ENCODE results near the gene NFYC.
A peak's percentile ranks its signal among the peaks of the same experiment; 100 is the strongest.

NFYC gene

DNA sequence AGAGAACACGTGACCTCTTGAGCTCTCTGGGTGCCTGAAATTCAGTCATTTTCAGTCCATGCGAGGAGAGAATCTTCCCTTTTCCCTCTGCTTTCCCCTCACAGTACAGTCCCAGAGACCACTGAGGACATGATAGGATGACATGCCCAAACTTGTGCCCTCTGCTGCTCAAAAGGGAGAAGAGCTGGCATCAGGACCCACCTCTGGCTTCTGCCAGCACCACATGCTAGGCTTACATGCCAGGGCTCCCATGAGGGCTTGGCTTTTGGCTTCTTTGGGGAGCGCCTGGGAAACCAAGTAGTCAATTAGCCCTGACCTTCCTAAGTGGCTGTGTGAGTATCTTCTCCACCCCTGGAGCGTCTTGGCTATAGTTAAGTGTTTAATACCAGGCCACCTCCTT lies 78.3 kb downstream of the NFYC start:
- Histone ChIP-seq H4K20me1 (ENCODE audit: insufficient read depth, low read length, poor library complexity, severe bottlenecking) (no peaks in the 10 kb centered on the region), H3K4me2 (ENCODE audit: low read depth, low read length, poor library complexity, severe bottlenecking) (no peak overlapping the region), H3K4me3 (ENCODE audit: low read length, poor library complexity, severe bottlenecking) (no peak overlapping the region), H2AFZ (ENCODE audit: low read length) (no peak overlapping the region), H3K9ac (ENCODE audit: low read depth, low read length, poor library complexity, severe bottlenecking) (peak overlapping the region; percentile 6), H3K9me2 (replicated peaks; ENCODE audit: low read depth, low read length) (no peaks in the 10 kb centered on the region), H3K9me3 (ENCODE audit: insufficient read depth, low read depth, low read length) (no peaks in the 10 kb centered on the region), H3K36me3 (ENCODE audit: insufficient read depth, low read length) (peaks cover 78% of the 10 kb centered on the region; the same call in 1 of the 2 replicates), H3K79me2 (ENCODE audit: insufficient read depth, low read length) (no peaks in the 10 kb centered on the region), H3K4me1 (ENCODE audit: insufficient read depth, low read length, poor library complexity, severe bottlenecking) (peaks cover 9% of the 10 kb centered on the region), H3F3A (ENCODE audit: low read depth) (no peaks in the 10 kb centered on the region), H3K27me3 (ENCODE audit: insufficient read depth, low read length, poor library complexity, severe bottlenecking) (no peaks in the 10 kb centered on the region)
- TF ChIP-seq, protein P1, sequence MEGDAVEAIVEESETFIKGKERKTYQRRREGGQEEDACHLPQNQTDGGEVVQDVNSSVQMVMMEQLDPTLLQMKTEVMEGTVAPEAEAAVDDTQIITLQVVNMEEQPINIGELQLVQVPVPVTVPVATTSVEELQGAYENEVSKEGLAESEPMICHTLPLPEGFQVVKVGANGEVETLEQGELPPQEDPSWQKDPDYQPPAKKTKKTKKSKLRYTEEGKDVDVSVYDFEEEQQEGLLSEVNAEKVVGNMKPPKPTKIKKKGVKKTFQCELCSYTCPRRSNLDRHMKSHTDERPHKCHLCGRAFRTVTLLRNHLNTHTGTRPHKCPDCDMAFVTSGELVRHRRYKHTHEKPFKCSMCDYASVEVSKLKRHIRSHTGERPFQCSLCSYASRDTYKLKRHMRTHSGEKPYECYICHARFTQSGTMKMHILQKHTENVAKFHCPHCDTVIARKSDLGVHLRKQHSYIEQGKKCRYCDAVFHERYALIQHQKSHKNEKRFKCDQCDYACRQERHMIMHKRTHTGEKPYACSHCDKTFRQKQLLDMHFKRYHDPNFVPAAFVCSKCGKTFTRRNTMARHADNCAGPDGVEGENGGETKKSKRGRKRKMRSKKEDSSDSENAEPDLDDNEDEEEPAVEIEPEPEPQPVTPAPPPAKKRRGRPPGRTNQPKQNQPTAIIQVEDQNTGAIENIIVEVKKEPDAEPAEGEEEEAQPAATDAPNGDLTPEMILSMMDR (conservative IDR thresholded peaks at IDR 0.05; ENCODE audit: low read length), result peak; percentile 56
- TF ChIP-seq EZH2phosphoT487 (IDR thresholded peaks at IDR 0.05; ENCODE audit: borderline replicate concordance), result no peak

DNA sequence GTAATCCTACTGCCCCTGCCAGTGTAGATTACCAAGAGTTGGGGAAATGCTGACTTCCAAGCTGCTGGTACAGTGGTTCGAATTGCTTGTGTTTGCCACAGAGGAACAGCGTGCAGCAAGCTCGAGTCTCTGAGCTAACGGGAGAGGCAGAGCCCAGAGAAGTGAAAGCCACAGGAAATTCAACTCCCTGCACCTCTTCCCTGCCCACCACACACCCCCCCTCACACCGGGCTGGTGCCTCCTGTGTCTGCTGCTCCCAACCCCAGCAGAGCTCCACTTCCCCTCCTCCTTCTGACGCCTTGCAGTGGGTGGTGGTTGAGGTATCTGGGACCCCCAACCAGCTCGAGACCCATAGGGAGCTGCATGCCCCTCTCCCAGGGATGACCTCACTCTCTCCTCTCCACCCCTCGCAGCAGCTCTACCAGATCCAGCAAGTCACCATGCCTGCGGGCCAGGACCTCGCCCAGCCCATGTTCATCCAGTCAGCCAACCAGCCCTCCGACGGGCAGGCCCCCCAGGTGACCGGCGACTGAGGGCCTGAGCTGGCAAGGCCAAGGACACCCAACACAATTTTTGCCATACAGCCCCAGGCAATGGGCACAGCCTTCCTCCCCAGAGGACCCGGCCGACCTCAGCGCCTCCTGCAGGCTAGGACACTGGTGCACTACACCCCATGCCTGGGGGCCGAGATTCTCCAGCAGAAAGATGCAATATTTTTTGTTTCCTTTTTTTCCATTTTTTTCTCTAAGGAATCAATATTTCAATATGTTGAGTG lies 79.0 kb downstream of the NFYC start:
- Histone ChIP-seq H3K4me2 (ENCODE audit: low read depth, low read length, poor library complexity, severe bottlenecking) (no peak overlapping the region), H3F3A (ENCODE audit: low read depth) (no peaks in the 10 kb centered on the region), H3K36me3 (ENCODE audit: insufficient read depth, low read length) (peaks cover 71% of the 10 kb centered on the region; the same call in 1 of the 2 replicates), H3K4me3 (ENCODE audit: low read length, poor library complexity, severe bottlenecking) (no peak overlapping the region), H3K4me1 (ENCODE audit: insufficient read depth, low read length, poor library complexity, severe bottlenecking) (peaks cover 7% of the 10 kb centered on the region), H3K9me3 (ENCODE audit: insufficient read depth, low read depth, low read length) (no peaks in the 10 kb centered on the region), H2AFZ (ENCODE audit: low read length) (no peak overlapping the region), H3K79me2 (ENCODE audit: insufficient read depth, low read length) (no peaks in the 10 kb centered on the region), H4K20me1 (ENCODE audit: insufficient read depth, low read length, poor library complexity, severe bottlenecking) (no peaks in the 10 kb centered on the region), H3K9ac (ENCODE audit: low read depth, low read length, poor library complexity, severe bottlenecking) (peak overlapping the region; percentile 6), H3K27me3 (ENCODE audit: insufficient read depth, low read length, poor library complexity, severe bottlenecking) (no peaks in the 10 kb centered on the region), H3K9me2 (replicated peaks; ENCODE audit: low read depth, low read length) (no peaks in the 10 kb centered on the region)
- TF ChIP-seq, protein P1 (conservative IDR thresholded peaks at IDR 0.05; ENCODE audit: low read length), result peak; percentile 48
- no peak for TF ChIP-seq EZH2phosphoT487 (IDR thresholded peaks at IDR 0.05; ENCODE audit: borderline replicate concordance)

DNA sequence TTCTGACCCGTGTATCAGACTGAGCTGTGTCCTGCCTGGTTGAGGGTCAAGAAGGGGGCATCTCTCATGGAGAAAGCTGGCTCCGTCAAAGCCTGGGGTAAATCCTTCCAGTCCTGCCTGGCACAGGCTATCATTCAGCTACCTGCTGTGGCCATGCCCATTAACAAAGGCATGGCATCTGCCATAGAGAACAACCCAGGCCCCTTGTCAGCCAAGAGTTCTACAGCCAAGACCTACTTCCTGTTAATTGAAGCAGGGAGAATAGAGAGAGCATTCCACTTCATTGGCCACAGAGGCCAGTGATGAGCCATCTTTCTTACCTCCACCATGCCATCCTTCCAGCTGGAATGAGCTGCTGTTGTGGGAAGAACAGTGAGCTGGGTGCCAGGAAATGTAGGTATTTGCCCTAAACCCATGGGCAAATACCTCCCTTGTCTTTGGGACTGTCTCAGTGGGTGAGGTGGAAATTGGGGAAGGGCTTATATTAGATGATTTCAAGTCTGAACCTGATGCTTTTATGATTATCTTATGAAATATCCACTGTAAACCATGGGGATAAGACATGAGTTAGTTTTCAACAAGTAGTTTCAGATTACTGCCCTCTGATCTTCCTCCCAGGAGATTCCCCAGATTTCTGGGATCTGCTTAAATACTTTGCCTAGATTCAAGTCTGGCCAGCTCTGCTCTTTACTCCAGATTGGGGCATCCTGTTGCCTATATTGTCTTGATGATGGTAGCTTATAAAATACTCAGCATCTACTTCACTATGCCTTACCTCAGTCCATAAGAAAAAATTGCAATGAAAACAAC lies 80.8 kb downstream of the NFYC start:
- no peaks in the 10 kb centered on the region for H4K20me1 ChIP-seq (ENCODE audit: insufficient read depth, low read length, poor library complexity, severe bottlenecking)
- peaks cover 7% of the 10 kb centered on the region for H3K4me1 ChIP-seq (ENCODE audit: insufficient read depth, low read length, poor library complexity, severe bottlenecking)
- no peaks in the 10 kb centered on the region; the same call in 1 of the 2 replicates for H3K9me3 ChIP-seq (ENCODE audit: insufficient read depth, low read depth, low read length)
- no peaks in the 10 kb centered on the region for H3K79me2 ChIP-seq (ENCODE audit: insufficient read depth, low read length)
- no peak overlapping the region for H2AFZ ChIP-seq (ENCODE audit: low read length)
- no peak overlapping the region for H3K4me2 ChIP-seq (ENCODE audit: low read depth, low read length, poor library complexity, severe bottlenecking)
- H3K36me3 ChIP-seq (ENCODE audit: insufficient read depth, low read length), result peaks cover 61% of the 10 kb centered on the region; the same call in 1 of the 2 replicates
- no peaks in the 10 kb centered on the region for H3K27me3 ChIP-seq (ENCODE audit: insufficient read depth, low read length, poor library complexity, severe bottlenecking)
- TF ChIP-seq EZH2phosphoT487 (IDR thresholded peaks at IDR 0.05; ENCODE audit: borderline replicate concordance), result no peak
- TF ChIP-seq, protein P1 (conservative IDR thresholded peaks at IDR 0.05; ENCODE audit: low read length), result no peak
- H3F3A ChIP-seq (ENCODE audit: low read depth), result no peaks in the 10 kb centered on the region
- no peaks in the 10 kb centered on the region for H3K9me2 ChIP-seq (replicated peaks; ENCODE audit: low read depth, low read length)
- H3K4me3 ChIP-seq (ENCODE audit: low read length, poor library complexity, severe bottlenecking), result no peak overlapping the region
- no peak overlapping the region for H3K9ac ChIP-seq (ENCODE audit: low read depth, low read length, poor library complexity, severe bottlenecking)
